Trophoblast cell (in vitro differentiated cells and primary cell): ENCODE results near the gene SYNPO2.

Experiments
- DNase-seq, 2 donors: peaks; one replicate each; pipeline ENCODE4 v3.0.0-alpha.2; 2016
- H2AFZ ChIP-seq: 2 replicates; pipeline ENCODE4 v1.6.1; 2013; ENCODE audit warnings: low read length, moderate library complexity, mild to moderate bottlenecking; ENCODE audit not compliant: insufficient read depth, poor library complexity
- H2AK5ac ChIP-seq: 2 replicates; pipeline ENCODE4 v1.6.1; 2013; ENCODE audit warnings: mild to moderate bottlenecking, low read length
- H2BK120ac ChIP-seq: 2 replicates; pipeline ENCODE4 v1.6.1; 2013; ENCODE audit warnings: low read length, mild to moderate bottlenecking, moderate library complexity; ENCODE audit not compliant: insufficient read depth, poor library complexity
- H2BK12ac ChIP-seq: 2 replicates; pipeline ENCODE4 v1.6.1; 2013; ENCODE audit warnings: mild to moderate bottlenecking, low read length, moderate library complexity
- H2BK5ac ChIP-seq: 2 replicates; pipeline ENCODE4 v1.6.1; 2013; ENCODE audit warnings: low read length, low read depth, moderate library complexity, mild to moderate bottlenecking; ENCODE audit not compliant: poor library complexity
- H3K14ac ChIP-seq: 2 replicates; pipeline ENCODE4 v1.6.1; 2013; ENCODE audit warnings: mild to moderate bottlenecking, low read length
- H3K18ac ChIP-seq: 2 replicates; pipeline ENCODE4 v1.6.1; 2013; ENCODE audit warnings: mild to moderate bottlenecking, low read length
- H3K23ac ChIP-seq: 2 replicates; pipeline ENCODE4 v1.6.1; 2013; ENCODE audit warnings: low read length
- H3K27ac ChIP-seq: 2 replicates; pipeline ENCODE4 v1.5.1; 2013; ENCODE audit warnings: low read depth, mild to moderate bottlenecking, inconsistent platforms, low read length, moderate library complexity
- H3K27me3 ChIP-seq: 2 replicates; pipeline ENCODE4 v1.6.1; 2013; ENCODE audit warnings: inconsistent platforms, mild to moderate bottlenecking, low read length, moderate library complexity; ENCODE audit not compliant: insufficient read depth
- H3K36me3 ChIP-seq, 2 experiments: 1 replicate in 1 of 2; 2 replicates in 1 of 2; pipeline ENCODE4 v1.6.1; 2013; ENCODE audit warnings: low read length in 2 of 2, mild to moderate bottlenecking in 2 of 2, moderate library complexity in 1 of 2; ENCODE audit not compliant: insufficient read depth in 2 of 2, control insufficient read depth in 1 of 2
- H3K4ac ChIP-seq: 2 replicates; pipeline ENCODE4 v1.6.1; 2013; ENCODE audit warnings: low read depth, mild to moderate bottlenecking, low read length, moderate library complexity
- H3K4me1 ChIP-seq, 2 experiments: 1 replicate in 1 of 2; 2 replicates in 1 of 2; pipeline ENCODE4 v1.6.1; 2013; ENCODE audit warnings: low read length in 2 of 2, mild to moderate bottlenecking in 2 of 2, moderate library complexity in 1 of 2; ENCODE audit not compliant: insufficient read depth in 2 of 2, control insufficient read depth in 1 of 2
- H3K4me2 ChIP-seq: 2 replicates; pipeline ENCODE4 v1.6.1; 2013; ENCODE audit warnings: inconsistent platforms, mild to moderate bottlenecking, low read length, moderate library complexity
- H3K4me3 ChIP-seq: 2 replicates; pipeline ENCODE4 v1.5.1; 2013; ENCODE audit warnings: mild to moderate bottlenecking, low read depth, low read length, inconsistent platforms
- H3K79me1 ChIP-seq: one replicate; pipeline ENCODE4 v1.6.1; 2013; ENCODE audit warnings: low read length
- H3K79me2 ChIP-seq: 2 replicates; pipeline ENCODE4 v1.6.1; 2013; ENCODE audit warnings: low read length, mild to moderate bottlenecking; ENCODE audit not compliant: control insufficient read depth, insufficient read depth, poor library complexity
- H3K9ac ChIP-seq: 2 replicates; pipeline ENCODE4 v1.6.1; 2013; ENCODE audit warnings: mild to moderate bottlenecking, low read length
- H3K9me3 ChIP-seq: 2 replicates; pipeline ENCODE4 v1.6.1; 2013; ENCODE audit warnings: low read depth, mild to moderate bottlenecking, control low read depth, inconsistent platforms, low read length; ENCODE audit not compliant: insufficient read depth
- H4K12ac ChIP-seq: 2 replicates; pipeline ENCODE4 v1.6.1; 2013; ENCODE audit warnings: low read depth, mild to moderate bottlenecking, low read length, moderate library complexity
- H4K8ac ChIP-seq: 2 replicates; pipeline ENCODE4 v1.6.1; 2013; ENCODE audit warnings: low read depth, mild to moderate bottlenecking, low read length, moderate library complexity
- H4K91ac ChIP-seq: one replicate; pipeline ENCODE4 v1.6.1; 2013; ENCODE audit warnings: low read depth, mild to moderate bottlenecking, low read length, moderate library complexity
- WGBS: extraction: QIAGEN DNeasy Blood & Tissue Kit; methylation state at CpG from one replicate; pipeline ENCODE4 v1.1.7; 2013; ENCODE audit warnings: missing lambda C conversion rate; ENCODE audit not compliant: insufficient read length, insufficient coverage; ENCODE audit errors: extremely low coverage; 5-methylcytosine and 5-hydroxymethylcytosine counted together

Gene SYNPO2

GRCh38 chr4:119104644-119105273 is 216.1 kb downstream of the SYNPO2 start:
- Histone ChIP-seq H3K14ac (no peak overlapping the region), H3K36me3 (no peaks in the 10 kb centered on the region), H2BK120ac (no peak overlapping the region), H3K27me3 (no peaks in the 10 kb centered on the region), H3K4me3 (no peak overlapping the region), H3K27ac (no peak overlapping the region), H3K9me3 (no peaks in the 10 kb centered on the region), H3K79me2 (peaks cover 2% of the 10 kb centered on the region), H2BK12ac (no peak overlapping the region), H2BK5ac (no peak overlapping the region), H3K4me2 (no peak overlapping the region), H2AFZ (no peak overlapping the region), H3K9ac (no peak overlapping the region), H3K18ac (no peak overlapping the region), H3K4me1 (peaks cover 4 to 10% of the 10 kb centered on the region in 2 experiments), H3K79me1 (no peaks in the 10 kb centered on the region), H4K8ac (no peak overlapping the region), H4K91ac (no peak overlapping the region), H3K23ac (no peak overlapping the region), H3K4ac (no peak overlapping the region), H2AK5ac (no peak overlapping the region), H4K12ac (no peak overlapping the region)
- WGBS, result no CpG with 5 or more reads among the region's 4 CpGs
- DNase-seq, result peak in 1 of 2 donors; percentile 47

GRCh38 chr4:119105605-119106004 is 217.0 kb downstream of the SYNPO2 start:
- H3K4me2 ChIP-seq, result no peak overlapping the region
- no peaks in the 10 kb centered on the region for H3K9me3 ChIP-seq
- H3K4ac ChIP-seq, result no peak overlapping the region
- H4K12ac ChIP-seq, result no peak overlapping the region
- H2AK5ac ChIP-seq, result no peak overlapping the region
- no peak overlapping the region for H3K18ac ChIP-seq
- H2BK12ac ChIP-seq, result no peak overlapping the region
- H2BK5ac ChIP-seq, result no peak overlapping the region
- H4K91ac ChIP-seq, result no peak overlapping the region
- H3K79me1 ChIP-seq, result no peaks in the 10 kb centered on the region
- no peak overlapping the region for H3K4me3 ChIP-seq
- H3K36me3 ChIP-seq, result no peaks in the 10 kb centered on the region
- no peak overlapping the region for H3K27ac ChIP-seq
- WGBS, result no CpG with 5 or more reads among the region's 1 CpG
- no peak overlapping the region for H3K23ac ChIP-seq
- H3K79me2 ChIP-seq, result peaks cover 2% of the 10 kb centered on the region
- no peaks in the 10 kb centered on the region for H3K27me3 ChIP-seq
- no peak overlapping the region for H2BK120ac ChIP-seq
- no peak overlapping the region for H3K9ac ChIP-seq
- H3K14ac ChIP-seq, result no peak overlapping the region
- H3K4me1 ChIP-seq, result peaks cover 4 to 10% of the 10 kb centered on the region in 2 experiments
- no peak for DNase-seq
- H4K8ac ChIP-seq, result no peak overlapping the region
- H2AFZ ChIP-seq, result no peak overlapping the region

- peak overlapping the region; percentile 39 for H3K4me3 ChIP-seq
- peak overlapping the region; percentile 58 for H2BK12ac ChIP-seq
- H2AK5ac ChIP-seq, result no peak overlapping the region
- WGBS, result no CpG with 5 or more reads among the region's 4 CpGs
- no peak overlapping the region for H3K27ac ChIP-seq
- no peak overlapping the region for H3K14ac ChIP-seq
- no peak overlapping the region for H4K8ac ChIP-seq
- H3K27me3 ChIP-seq, result no peaks in the 10 kb centered on the region
- peaks cover 4 to 10% of the 10 kb centered on the region in 2 experiments for H3K4me1 ChIP-seq
- no peaks in the 10 kb centered on the region for H3K79me1 ChIP-seq
- H3K23ac ChIP-seq, result no peak overlapping the region
- H3K18ac ChIP-seq, result peak overlapping the region; percentile 70
- H2BK5ac ChIP-seq, result peak overlapping the region; percentile 0
- no peaks in the 10 kb centered on the region for H3K36me3 ChIP-seq
- no peak overlapping the region for H4K12ac ChIP-seq
- H2AFZ ChIP-seq, result peak overlapping the region; percentile 0
- no peak overlapping the region for H3K9ac ChIP-seq
- H3K79me2 ChIP-seq, result peaks cover 2% of the 10 kb centered on the region
- no peak overlapping the region for H3K4me2 ChIP-seq
- no peak overlapping the region for H3K4ac ChIP-seq
- H2BK120ac ChIP-seq, result peak overlapping the region; percentile 69
- H3K9me3 ChIP-seq, result no peaks in the 10 kb centered on the region
- H4K91ac ChIP-seq, result peak overlapping the region; percentile 43
- DNase-seq, result peak in 1 of 2 donors; percentile 70
These were observed 217.7 kb downstream of the SYNPO2 start for GRCh38 chr4:119106036-119107000.

GRCh38 chr4:119110121-119110520 is 221.5 kb downstream of the SYNPO2 start:
- Histone ChIP-seq H3K27ac (no peak overlapping the region), H3K14ac (no peak overlapping the region)

More at GRCh38 chr4:119110121-119110520, 221.5 kb downstream of the SYNPO2 start:
- Histone ChIP-seq H3K18ac (no peak overlapping the region), H4K8ac (no peak overlapping the region), H3K4ac (no peak overlapping the region), H2BK5ac (no peak overlapping the region), H3K79me2 (peaks cover 2% of the 10 kb centered on the region), H4K91ac (no peak overlapping the region), H2BK120ac (no peak overlapping the region), H3K79me1 (no peaks in the 10 kb centered on the region), H3K23ac (no peak overlapping the region), H3K9ac (no peak overlapping the region), H2AK5ac (no peak overlapping the region), H3K27me3 (no peaks in the 10 kb centered on the region), H2BK12ac (no peak overlapping the region), H3K4me3 (no peak overlapping the region), H3K4me1 (peaks cover 3 to 5% of the 10 kb centered on the region in 2 experiments), H3K4me2 (no peak overlapping the region), H3K36me3 (no peaks in the 10 kb centered on the region), H4K12ac (no peak overlapping the region), H2AFZ (no peak overlapping the region), H3K9me3 (no peaks in the 10 kb centered on the region)
- no peak for DNase-seq
- WGBS, result no CpG with 5 or more reads among the region's 2 CpGs
